NK-92 (cell line): ENCODE results near the gene DAB1.
"Not testable (repeated sequence)": the region's sequence is repeated elsewhere in the genome, so short reads cannot be mapped to it uniquely, and the experiment has no call there.

Source experiments
- DNase-seq: peaks from one replicate; lab custom pipeline; 2025; ENCODE audit not compliant: unreplicated experiment; lab: John Stamatoyannopoulos, UW

The DAB1 gene

DNA sequence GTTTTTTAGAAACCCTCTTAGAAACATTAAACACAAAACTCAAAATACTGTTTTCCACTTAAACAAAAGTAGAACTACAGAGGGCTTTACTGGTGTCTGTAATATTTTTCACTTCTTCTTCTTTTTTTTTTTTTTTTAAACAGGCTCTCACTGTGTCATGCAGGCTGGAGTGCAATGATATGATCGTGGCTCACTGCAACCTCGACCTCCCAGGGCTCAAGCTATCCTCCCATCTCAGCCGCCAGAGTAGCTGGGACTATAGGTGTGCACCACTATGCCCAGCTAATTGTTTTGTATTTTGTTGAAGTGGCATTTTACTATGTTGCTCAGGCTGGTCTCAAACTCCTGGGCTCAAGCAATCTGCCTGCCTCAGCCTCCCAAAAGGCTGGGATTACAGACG lies 194.8 kb downstream of the DAB1 start:
- DNase-seq: no peak

DNA sequence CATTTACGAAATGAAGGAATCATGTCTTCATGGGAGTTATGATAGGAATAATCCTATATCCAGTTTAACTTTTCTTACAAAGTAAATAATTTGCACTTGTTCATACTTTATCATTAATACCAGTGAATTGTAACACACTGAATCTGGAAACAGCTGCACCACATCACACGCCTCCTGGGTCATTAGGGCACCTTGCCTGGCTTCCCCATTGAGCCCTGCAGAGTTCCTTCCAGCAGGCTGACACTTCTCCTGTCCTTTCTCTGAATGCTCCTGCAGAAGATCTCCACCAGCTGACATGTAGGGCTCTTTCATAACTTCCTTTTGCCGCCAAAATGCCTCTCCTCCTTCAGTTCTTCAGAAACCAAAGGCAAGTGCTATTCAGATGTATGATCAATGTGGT lies 201.1 kb downstream of the DAB1 start:
- DNase-seq: no peak

DNA sequence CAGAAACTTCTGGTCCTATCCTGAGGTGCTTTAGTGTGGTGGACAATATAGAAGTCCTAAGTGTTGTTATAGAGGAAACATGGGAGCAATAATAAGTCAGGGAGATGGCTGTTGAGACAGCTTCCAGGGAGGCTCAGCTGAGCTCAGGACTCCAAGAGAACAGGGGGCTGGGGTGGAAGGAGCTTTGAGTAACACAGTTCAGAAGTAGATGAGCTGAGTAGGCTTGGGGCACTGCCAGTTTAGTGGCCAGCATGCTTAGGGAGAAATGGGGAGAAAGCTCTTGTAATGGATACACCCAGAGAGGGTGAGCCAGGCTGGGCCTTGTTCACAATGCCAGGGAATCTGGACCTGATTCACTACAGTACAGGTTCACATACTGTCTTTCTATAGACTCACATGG lies 201.6 kb downstream of the DAB1 start:
- no peak for DNase-seq

DNA sequence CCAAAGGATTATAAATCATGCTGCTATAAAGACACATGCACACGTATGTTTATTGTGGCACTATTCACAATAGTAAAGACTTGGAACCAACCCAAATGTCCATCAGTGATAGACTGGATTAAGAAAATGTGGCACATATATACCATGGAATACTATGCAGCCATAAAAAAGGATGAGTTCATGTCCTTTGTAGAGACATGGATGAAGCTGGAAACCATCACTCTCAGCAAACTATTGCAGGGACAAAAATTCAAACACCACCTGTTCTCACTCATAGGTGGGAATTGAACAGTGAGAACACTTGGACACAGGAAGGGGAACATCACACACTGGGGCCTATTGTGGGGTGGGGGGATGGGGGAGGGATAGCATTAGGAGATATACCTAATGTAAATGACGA lies 203.0 kb downstream of the DAB1 start:
- DNase-seq: not testable (repeated sequence)

DNA sequence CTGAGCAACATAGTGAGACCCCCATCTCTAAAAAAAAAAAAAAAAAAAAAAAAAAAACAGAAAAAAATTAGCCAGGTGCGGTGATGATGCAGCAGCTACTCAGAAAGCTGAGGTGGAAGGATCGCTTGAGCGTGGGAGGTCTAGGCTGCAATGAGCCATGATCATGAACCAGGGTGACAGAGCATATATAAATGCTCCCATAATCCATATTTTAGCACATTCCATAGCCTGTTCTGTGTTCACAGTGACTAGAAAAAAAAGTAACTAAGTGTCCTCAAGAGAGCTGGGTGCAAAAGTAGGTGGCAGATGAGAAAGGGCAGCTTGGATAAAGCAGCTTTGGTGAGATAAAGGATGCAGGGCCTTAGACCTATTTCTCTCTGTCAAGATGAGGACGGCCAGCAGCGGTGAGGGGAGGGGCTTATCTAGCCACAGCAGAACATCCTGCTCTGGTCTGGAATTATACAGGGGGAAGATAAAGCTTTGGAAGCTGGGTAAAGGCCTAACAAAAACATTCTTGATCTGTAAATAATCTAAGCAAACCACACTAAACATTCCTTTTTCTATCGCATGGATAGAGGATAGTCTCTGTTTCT lies 205.3 kb downstream of the DAB1 start:
- no peak for DNase-seq

DNA sequence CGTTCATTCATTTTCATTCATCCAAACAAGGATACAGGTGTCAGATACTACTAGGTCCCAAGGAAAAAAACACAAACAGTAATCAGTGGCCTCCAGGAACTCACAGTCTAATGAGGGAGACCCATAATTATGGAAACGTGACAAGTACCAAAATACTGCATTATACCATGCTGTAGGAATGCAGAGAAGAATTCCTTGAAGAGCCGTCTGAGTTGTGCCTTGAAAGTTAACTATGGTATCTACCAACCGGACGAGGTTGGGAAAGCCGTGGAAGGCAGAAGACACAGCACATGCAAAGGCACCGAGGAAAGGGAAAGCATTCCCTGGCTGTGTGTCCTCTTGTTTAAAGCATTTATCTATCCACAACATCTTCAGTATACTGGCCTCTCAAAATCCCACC lies 206.0 kb downstream of the DAB1 start:
- no peak for DNase-seq

DNA sequence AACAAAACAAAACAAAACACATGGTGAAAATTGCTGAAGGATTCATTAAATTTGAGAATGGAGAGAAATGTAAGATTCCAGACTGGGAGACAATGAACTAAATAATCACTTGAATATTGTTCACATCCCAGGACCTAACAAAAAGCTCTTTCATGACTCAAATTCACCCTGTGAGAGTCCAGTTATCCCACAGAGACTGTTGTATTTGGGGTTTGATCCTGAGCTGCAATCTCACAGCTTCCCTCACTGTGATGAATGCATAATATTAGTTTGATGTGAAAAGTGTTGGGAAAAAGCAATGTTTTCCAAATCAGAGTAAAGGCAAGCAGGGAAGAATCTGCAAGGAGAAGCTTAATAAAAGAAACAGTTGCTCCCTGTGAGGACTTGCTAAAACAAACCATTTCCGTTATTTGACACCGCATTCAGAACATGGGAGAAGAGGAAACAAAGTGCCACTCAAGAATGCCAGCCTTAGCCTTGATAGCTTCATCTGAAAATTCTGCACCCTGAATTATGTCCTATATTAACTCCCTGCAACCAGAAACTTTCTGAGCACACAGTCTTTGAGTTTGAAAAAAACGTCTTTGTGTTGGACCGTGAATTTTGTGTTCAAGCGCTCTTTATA lies 208.8 kb downstream of the DAB1 start:
- DNase-seq: no peak

DNA sequence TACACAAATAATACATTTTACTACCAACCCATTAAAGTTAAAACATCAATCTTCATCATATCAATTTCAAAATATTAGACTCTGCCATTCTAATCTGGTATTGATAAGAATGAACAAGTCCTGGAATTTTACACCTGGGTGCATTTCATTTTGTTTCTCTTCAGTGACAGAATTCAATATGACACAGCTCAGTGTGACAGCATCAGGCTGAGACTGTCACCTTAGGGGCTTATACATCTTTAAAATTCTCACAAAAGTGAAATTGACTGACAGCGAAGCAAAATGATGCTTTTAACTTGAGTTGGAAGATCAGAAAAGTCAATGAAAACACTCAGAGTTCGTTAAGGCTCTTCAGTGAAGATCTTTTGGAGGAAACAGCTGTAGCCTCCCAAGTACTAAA lies 213.0 kb downstream of the DAB1 start:
- DNase-seq: no peak

DNA sequence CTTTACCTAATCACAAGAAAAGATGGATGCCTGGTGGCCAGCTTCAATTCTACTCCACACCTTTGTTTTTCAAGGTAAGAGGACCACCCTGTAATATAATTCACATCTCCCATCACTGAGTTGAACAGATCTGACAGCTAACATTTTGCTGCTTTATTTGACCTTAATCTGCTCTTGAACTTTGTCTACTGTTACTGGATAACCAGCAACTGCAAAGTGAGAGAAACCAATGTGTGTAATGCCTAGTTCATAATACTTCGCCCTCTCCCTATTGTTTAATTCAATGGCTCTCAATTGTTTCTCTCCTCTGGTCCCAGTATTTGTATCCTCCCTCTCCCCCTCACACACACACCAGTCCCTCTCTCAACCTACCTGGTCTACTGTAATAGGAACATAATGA lies 214.4 kb downstream of the DAB1 start:
- DNase-seq: no peak

DNA sequence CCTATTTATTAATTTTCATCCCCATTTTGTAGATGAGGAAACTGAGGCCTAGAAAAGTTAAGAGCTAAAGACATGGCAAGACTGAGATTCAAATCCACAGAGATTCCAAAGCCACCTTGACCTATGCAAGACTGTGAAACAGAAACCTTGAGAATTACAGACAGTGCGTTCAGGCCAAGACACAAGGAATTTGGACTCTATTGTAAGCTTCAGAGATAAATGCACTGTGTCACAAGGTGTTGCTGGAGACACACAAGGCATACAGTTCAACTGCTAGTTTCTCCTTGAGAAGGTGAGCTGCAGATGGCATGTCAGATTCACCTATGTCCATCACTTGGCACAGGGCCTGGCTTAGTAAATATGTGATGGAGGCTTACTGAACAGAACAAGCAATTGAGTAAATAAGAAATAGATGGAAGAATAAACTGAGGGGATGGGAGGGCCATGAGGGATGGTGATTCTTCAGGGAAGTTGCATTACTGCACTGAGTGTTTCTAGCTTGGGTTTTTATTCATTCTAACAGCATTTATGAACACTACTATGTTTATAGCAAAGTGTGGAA lies 215.0 kb downstream of the DAB1 start:
- DNase-seq: no peak

DNA sequence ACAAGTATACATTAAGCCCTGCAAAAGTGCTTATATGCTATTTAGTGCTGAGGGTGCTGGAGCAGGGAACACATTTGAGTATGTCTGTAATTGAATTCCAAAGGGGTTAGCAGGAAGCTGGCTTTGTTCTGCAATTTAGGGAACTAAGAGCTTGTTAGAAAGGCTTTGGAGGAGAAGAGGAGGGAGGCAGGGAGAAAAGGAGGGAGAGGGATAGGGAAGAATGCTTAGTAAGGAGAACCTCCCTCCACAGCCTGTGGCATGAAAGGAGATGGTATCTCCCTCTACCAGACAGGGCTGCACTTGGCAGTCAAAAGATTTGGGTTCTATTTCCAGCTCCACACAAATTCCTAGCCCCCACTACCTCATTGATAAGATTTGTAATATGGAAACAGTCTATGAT lies 217.8 kb downstream of the DAB1 start:
- no peak for DNase-seq

DNA sequence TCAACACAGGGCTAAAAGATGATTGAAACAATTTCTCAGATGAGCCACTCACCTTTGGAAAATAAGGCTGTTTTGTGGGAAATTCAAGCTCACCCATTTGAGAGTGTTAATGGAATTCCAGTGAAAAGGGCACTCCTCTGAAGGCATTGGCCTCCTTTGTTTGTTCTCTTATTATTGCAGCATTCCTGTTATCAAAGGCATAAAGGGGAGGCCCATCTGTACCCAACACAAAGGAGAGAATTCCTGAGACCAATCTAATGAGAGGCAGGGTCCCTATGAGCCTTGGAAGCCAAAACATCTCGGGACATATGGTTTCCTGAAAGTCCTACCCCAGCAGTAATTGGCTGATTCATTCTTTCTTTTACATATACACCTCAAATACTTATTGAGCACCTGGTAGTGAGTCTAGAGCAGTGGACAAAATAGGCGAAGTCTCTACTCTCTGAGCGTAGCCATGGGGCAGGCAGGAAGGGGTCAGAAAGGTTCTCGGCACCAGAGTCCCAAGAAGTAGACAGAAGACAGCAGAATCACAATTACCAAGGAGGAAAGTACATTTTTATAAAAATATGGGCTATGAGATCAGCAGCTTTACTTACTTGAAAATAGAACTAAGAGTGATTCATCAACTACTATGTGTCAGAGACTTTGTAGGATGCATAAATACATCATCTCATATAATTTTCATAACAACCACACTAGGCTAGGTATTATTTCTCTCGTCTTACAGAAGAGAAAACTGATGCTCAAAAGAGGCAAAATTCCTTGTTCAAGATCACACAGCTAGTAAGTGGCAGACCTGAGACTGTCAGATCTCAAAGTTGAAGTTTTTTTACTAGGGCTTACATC lies 218.7 kb downstream of the DAB1 start:
- DNase-seq: no peak

DNA sequence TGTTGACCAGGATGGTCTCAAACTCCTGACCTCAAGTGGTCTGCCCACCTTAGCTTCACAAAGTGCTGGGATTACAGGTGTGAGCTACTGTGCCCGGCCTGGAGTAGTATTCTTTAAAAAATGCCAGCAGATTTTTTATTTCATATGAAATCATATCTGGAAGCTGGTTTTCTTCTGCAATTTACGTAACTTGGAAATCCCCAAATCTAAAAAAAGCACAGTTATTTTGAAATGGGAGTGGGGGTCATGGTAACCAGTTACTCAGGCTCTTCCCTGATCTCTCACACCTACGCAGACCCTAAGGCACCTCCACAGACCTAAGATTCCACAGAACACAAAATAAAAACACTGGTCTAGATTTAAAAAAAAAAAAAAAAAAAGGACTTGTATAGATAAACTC lies 219.8 kb downstream of the DAB1 start:
- no peak for DNase-seq

DNA sequence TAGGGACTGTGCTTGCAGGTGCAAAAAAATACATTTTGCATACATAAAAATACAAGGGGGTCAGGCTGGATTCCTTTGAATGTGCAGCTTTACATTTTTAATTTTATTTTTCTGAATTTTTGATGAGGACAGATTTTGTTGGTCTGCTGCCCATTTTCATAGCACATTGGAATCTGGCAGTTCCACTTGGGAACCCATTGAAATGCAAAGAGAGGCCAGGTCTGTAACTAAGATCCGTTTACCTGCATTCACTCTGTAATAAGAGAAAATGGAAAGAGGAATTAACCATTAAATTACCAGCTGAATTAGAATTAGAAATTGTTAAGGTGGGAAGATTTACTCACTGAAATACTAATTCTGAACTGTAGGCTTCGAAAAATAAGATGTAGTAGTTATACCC lies 221.6 kb downstream of the DAB1 start:
- DNase-seq: no peak

DNA sequence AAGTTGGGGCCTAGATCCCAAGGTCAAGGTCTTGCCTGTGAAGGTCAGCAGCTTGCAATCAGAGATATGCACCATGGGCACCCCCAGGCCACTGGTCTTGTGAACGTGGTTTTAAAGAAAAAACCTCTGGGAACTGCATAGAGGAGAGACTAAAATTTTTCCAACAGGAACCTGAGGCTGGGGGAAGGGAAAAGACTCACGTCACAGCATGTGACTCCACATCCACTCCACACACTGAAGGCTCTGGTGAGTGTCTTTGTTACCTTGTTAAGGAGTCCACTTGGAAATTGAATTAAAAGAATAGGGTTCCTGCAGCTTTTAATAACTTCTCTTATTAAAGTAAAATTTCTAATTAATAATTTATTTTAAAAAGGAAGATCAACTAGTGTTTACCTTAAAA lies 224.9 kb downstream of the DAB1 start:
- DNase-seq: no peak

DNA sequence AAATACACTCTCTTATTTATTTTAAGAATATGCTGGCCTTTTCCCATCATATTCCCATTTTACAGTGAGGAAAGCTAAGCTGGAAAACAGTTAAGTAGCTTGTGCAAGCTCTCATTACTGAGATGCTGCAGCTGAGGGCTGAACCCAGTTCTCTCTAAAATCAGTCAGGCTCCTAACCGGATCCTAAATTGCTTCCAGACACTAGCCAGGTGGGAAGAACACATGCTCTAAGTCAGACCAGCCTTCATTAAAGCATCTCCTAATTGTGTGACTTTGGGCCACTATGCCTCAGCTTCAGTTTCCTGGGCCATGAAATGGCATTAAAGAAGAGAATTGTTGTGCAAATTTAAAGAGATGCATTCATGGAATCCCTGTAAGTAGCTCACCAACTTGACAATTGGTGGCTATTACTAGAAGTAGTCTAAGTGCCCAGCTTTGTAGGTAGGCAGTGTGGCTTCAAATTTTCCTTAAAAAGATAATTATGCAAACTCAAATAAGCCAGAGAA lies 228.4 kb downstream of the DAB1 start:
- no peak for DNase-seq

DNA sequence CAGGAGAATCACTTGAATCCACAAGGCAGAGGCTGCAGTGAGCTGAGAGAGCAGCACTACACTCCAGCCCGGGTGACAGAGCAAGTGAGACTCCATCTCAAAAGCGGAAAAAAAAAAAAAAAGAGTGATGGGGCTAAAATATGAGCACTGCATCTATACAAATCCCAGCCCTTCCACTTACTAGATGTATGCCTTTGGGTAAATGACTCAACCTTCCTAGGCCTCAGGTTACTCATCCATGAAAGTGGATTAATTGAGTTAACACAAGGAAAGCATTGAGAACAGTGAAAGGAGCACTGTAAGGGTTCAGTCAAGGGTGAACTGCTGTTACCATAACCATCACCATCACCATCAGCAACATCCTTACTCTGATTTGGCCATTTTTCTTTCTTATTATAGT lies 231.6 kb downstream of the DAB1 start:
- DNase-seq: no peak

DNA sequence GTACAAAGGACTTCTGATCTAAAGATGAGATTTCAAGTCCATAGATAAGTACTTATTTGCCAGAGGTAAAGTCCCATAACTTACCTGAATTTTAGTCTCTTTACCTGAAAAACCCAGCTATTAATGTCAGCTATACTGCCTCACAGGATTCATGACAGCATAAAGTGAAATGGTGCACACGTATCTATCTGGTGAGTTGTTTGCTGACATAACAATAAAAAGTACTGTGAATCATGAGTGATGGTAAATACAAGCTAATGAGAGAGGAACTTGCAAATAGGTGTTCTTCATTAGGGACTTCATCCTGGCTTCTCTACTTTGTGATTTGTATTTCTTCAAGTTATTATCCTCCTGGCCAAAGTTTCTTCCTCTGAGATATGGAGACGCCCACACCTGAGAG lies 233.0 kb downstream of the DAB1 start:
- DNase-seq: no peak

DNA sequence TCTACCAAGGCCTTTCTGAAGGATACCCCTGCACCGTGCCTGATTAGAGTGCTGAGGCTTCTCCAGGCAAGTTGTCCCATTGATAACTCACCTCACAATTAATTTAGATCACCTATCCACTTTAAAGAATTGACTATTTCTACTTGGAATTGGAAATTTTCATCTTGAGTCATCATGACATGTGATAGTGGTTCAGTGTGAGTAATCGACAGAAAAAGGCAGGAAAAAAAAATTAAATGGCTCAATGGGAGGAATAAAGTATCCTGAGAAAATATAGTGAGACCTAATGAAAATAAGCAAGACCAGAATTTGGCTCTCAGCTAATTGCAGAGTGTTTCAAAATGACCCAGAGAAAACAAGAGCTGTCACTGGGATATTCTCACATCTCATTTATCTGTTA lies 235.7 kb downstream of the DAB1 start:
- no peak for DNase-seq

DNA sequence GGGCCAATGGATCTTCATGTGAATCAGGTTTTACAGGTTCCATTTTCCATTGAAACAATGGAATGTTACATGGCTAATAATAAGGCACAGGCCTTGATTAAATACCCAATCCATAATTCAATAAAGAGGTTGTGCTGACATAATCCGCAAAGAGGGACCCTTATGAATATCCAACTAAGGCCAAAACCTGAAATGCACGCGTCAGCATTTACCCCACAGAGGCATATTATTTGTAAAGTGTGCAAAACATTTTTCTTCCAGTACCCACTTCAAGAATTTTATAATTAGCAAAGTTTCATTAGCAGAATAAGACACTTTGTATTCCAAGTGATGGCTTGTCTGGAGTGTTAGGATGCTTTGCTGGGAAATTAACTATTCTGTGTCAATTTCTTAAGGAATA lies 237.4 kb downstream of the DAB1 start:
- no peak for DNase-seq

DNA sequence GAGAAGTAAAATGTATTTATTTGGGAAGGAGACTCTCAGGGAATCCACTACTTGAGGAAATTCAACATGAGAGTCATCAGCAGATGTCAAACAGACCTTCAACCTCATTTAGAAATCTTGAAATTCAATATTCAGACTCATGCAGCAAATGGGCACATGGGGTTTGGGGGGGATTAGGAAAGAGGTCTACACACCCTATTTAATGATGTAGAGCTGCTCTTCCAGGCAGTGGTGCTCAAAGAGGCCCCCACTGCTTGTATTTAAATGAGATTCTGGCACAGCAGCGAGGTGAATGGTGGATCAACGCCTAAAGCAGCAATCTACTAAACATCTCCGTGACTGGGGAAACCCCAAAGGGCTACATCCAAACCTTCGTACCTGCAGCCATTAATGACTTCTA lies 244.9 kb downstream of the DAB1 start:
- DNase-seq: no peak

DNA sequence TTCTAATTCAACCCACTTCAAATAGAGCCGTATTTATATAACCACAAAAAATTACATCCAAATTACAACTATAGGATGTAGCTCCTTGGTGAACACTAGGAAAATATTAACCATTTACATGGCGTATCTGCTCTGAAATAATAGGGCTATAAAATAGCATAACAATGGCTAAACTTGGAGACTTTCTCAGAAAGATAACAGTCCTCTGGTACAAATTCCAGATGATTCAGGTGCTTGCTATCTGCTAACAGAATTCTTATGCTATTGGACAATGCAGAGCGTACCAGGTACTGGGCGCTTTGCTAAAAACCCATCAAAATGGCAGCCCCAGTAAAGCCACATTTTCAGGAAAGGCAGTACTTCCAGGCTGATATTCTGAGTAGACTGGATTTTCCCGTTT lies 248.4 kb downstream of the DAB1 start:
- DNase-seq: no peak
